Measurements from ENCODE around the gene WWOX.

The WWOX gene

DNA sequence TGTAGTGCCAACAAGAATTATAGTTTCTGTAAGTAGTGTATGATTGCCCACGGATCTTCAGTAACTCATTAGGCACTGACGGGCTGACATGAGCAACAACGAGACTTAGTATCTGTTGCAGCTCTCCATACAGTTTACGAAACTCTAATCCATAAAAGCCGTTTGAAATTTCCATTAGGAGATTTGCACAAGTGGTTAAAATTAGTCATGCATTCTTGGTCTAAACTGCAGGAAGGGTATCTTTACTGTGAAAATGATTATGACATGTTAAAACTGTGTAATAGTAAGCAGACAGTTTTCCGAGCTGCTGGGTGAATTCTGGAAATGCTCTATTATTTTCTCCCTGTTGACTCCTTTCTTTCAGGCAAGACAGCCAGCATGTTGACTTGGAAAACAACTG lies 605.0 kb downstream of the WWOX start (continued):
- TF ChIP-seq, protein P1, sequence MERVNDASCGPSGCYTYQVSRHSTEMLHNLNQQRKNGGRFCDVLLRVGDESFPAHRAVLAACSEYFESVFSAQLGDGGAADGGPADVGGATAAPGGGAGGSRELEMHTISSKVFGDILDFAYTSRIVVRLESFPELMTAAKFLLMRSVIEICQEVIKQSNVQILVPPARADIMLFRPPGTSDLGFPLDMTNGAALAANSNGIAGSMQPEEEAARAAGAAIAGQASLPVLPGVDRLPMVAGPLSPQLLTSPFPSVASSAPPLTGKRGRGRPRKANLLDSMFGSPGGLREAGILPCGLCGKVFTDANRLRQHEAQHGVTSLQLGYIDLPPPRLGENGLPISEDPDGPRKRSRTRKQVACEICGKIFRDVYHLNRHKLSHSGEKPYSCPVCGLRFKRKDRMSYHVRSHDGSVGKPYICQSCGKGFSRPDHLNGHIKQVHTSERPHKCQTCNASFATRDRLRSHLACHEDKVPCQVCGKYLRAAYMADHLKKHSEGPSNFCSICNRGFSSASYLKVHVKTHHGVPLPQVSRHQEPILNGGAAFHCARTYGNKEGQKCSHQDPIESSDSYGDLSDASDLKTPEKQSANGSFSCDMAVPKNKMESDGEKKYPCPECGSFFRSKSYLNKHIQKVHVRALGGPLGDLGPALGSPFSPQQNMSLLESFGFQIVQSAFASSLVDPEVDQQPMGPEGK (CRISPR knock-in tag; IDR thresholded peaks at IDR 0.05; ENCODE audit: borderline replicate concordance): no peak

- no peak for TF ChIP-seq ARNTL (CRISPR knock-in tag; IDR thresholded peaks at IDR 0.05; ENCODE audit: borderline replicate concordance, low read depth)
- TF ChIP-seq ISL1 (CRISPR knock-in tag; IDR thresholded peaks at IDR 0.05): no peak
- TF ChIP-seq CSRNP3 (CRISPR knock-in tag; IDR thresholded peaks at IDR 0.05): no peak
- TF ChIP-seq OSR1 (CRISPR knock-in tag; IDR thresholded peaks at IDR 0.05): no peak
- TF ChIP-seq TOX (CRISPR knock-in tag; IDR thresholded peaks at IDR 0.05; ENCODE audit: borderline replicate concordance): no peak
- no peak for TF ChIP-seq ZC3H10 (CRISPR knock-in tag; IDR thresholded peaks at IDR 0.05)
- TF ChIP-seq BACH2 (CRISPR knock-in tag; IDR thresholded peaks at IDR 0.05; ENCODE audit: borderline replicate concordance): no peak
- TF ChIP-seq ZFP30 (CRISPR knock-in tag; IDR thresholded peaks at IDR 0.05): no peak
- no peak for TF ChIP-seq ZNF565 (CRISPR knock-in tag; conservative IDR thresholded peaks at IDR 0.05; ENCODE audit: low read depth)
- no peak for TF ChIP-seq CSDC2 (CRISPR knock-in tag; IDR thresholded peaks at IDR 0.05)
- no peak for TF ChIP-seq RARB (CRISPR knock-in tag; IDR thresholded peaks at IDR 0.05)
- TF ChIP-seq ZNF70 (CRISPR knock-in tag; IDR thresholded peaks at IDR 0.05): no peak
- no peak for TF ChIP-seq ZFP3 (CRISPR knock-in tag; IDR thresholded peaks at IDR 0.05)
- TF ChIP-seq, protein P2, sequence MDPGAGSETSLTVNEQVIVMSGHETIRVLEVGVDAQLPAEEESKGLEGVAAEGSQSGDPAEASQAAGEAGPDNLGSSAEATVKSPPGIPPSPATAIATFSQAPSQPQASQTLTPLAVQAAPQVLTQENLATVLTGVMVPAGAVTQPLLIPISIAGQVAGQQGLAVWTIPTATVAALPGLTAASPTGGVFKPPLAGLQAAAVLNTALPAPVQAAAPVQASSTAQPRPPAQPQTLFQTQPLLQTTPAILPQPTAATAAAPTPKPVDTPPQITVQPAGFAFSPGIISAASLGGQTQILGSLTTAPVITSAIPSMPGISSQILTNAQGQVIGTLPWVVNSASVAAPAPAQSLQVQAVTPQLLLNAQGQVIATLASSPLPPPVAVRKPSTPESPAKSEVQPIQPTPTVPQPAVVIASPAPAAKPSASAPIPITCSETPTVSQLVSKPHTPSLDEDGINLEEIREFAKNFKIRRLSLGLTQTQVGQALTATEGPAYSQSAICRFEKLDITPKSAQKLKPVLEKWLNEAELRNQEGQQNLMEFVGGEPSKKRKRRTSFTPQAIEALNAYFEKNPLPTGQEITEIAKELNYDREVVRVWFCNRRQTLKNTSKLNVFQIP (CRISPR knock-in tag; IDR thresholded peaks at IDR 0.05; ENCODE audit: borderline replicate concordance, low read depth): no peak
- no peak for TF ChIP-seq TCF4 (CRISPR knock-in tag; IDR thresholded peaks at IDR 0.05; ENCODE audit: borderline replicate concordance)
- TF ChIP-seq ZNF8 (CRISPR knock-in tag; IDR thresholded peaks at IDR 0.05): no peak
- TF ChIP-seq, protein P3, sequence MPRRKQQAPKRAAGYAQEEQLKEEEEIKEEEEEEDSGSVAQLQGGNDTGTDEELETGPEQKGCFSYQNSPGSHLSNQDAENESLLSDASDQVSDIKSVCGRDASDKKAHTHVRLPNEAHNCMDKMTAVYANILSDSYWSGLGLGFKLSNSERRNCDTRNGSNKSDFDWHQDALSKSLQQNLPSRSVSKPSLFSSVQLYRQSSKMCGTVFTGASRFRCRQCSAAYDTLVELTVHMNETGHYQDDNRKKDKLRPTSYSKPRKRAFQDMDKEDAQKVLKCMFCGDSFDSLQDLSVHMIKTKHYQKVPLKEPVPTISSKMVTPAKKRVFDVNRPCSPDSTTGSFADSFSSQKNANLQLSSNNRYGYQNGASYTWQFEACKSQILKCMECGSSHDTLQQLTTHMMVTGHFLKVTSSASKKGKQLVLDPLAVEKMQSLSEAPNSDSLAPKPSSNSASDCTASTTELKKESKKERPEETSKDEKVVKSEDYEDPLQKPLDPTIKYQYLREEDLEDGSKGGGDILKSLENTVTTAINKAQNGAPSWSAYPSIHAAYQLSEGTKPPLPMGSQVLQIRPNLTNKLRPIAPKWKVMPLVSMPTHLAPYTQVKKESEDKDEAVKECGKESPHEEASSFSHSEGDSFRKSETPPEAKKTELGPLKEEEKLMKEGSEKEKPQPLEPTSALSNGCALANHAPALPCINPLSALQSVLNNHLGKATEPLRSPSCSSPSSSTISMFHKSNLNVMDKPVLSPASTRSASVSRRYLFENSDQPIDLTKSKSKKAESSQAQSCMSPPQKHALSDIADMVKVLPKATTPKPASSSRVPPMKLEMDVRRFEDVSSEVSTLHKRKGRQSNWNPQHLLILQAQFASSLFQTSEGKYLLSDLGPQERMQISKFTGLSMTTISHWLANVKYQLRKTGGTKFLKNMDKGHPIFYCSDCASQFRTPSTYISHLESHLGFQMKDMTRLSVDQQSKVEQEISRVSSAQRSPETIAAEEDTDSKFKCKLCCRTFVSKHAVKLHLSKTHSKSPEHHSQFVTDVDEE (CRISPR knock-in tag; IDR thresholded peaks at IDR 0.05): no peak
- TF ChIP-seq PPARA (CRISPR knock-in tag; IDR thresholded peaks at IDR 0.05; ENCODE audit: borderline replicate concordance): no peak
- TF ChIP-seq ESRRG (CRISPR knock-in tag; IDR thresholded peaks at IDR 0.05): no peak
- no peak for ATAC-seq
These were observed 606.2 kb downstream of the WWOX start for GRCh38 chr16:78705694-78706093.

DNA sequence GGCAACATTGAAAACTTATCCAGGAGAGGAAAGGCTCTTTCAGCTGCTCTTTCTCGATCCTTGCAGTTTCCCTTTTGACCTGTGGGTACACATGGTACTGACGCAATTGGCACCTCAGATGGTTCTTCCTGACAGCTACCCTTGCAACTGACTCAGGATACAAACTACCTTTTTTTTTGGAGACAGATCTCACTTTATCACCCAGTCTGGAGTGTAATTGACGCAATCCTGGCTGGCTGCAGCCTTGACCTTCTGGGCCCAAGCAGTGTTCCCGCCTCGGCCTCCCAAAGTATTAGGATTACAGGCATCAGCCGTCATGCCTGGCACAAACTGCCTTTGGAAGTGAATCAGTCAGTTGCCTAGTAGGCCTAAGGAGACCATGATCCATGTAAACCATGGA lies 607.2 kb downstream of the WWOX start:
- TF ChIP-seq GLIS3 (CRISPR knock-in tag; IDR thresholded peaks at IDR 0.05): no peak
- TF ChIP-seq CSDC2 (CRISPR knock-in tag; IDR thresholded peaks at IDR 0.05): no peak
- TF ChIP-seq BACH2 (CRISPR knock-in tag; IDR thresholded peaks at IDR 0.05; ENCODE audit: borderline replicate concordance): no peak
- TF ChIP-seq TCF4 (CRISPR knock-in tag; IDR thresholded peaks at IDR 0.05; ENCODE audit: borderline replicate concordance): no peak
- TF ChIP-seq TOX (CRISPR knock-in tag; IDR thresholded peaks at IDR 0.05; ENCODE audit: borderline replicate concordance): no peak
- no peak for ATAC-seq

GRCh38 chr16:78709137-78709884 lies 609.9 kb downstream of the WWOX start:
- ATAC-seq: no peak
- no peak for TF ChIP-seq TCF4 (CRISPR knock-in tag; IDR thresholded peaks at IDR 0.05; ENCODE audit: borderline replicate concordance)
- no peak for TF ChIP-seq TOX (CRISPR knock-in tag; IDR thresholded peaks at IDR 0.05; ENCODE audit: borderline replicate concordance)
- TF ChIP-seq ISL1 (CRISPR knock-in tag; IDR thresholded peaks at IDR 0.05): no peak
- TF ChIP-seq ZNF70 (CRISPR knock-in tag; IDR thresholded peaks at IDR 0.05): no peak
- TF ChIP-seq ZC3H10 (CRISPR knock-in tag; IDR thresholded peaks at IDR 0.05): no peak
- no peak for TF ChIP-seq ZNF565 (CRISPR knock-in tag; conservative IDR thresholded peaks at IDR 0.05; ENCODE audit: low read depth)
- no peak for TF ChIP-seq ARNTL (CRISPR knock-in tag; IDR thresholded peaks at IDR 0.05; ENCODE audit: borderline replicate concordance, low read depth)
- TF ChIP-seq ZNF8 (CRISPR knock-in tag; IDR thresholded peaks at IDR 0.05): no peak
- no peak for TF ChIP-seq RARB (CRISPR knock-in tag; IDR thresholded peaks at IDR 0.05)
- no peak for TF ChIP-seq ESRRG (CRISPR knock-in tag; IDR thresholded peaks at IDR 0.05)
- TF ChIP-seq CREB5 (CRISPR knock-in tag; IDR thresholded peaks at IDR 0.05; ENCODE audit: low read depth): no peak
- TF ChIP-seq ZFP30 (CRISPR knock-in tag; IDR thresholded peaks at IDR 0.05): no peak
- TF ChIP-seq, protein P1 (CRISPR knock-in tag; IDR thresholded peaks at IDR 0.05; ENCODE audit: borderline replicate concordance): no peak
- TF ChIP-seq GLIS3 (CRISPR knock-in tag; IDR thresholded peaks at IDR 0.05): no peak
- TF ChIP-seq CSDC2 (CRISPR knock-in tag; IDR thresholded peaks at IDR 0.05): no peak
- TF ChIP-seq PPARA (CRISPR knock-in tag; IDR thresholded peaks at IDR 0.05; ENCODE audit: borderline replicate concordance): no peak

All from SK-N-SH treated with all-trans-retinoic acid at 6 μM for 48 hours (cell line).